Osteocyte (in vitro differentiated cells): Measurements from ENCODE around the gene DNAAF5. TPM values are rescaled to one million over a fixed set of nuclear protein-coding genes. Genes with fewer than 3 reads are reported as not detected.
"Not testable (repeated sequence)": the region's sequence is repeated elsewhere in the genome, so short reads cannot be mapped to it uniquely, and the experiment has no call there.

Experiments used
- DNase-seq: peaks from one replicate; pipeline ENCODE4 v3.0.0; 2021; ENCODE audit warnings: mixed read lengths; ENCODE audit not compliant: unreplicated experiment; ENCODE audit errors: extremely low spot score
- H3K27ac Mint-ChIP-seq: one replicate; pipeline ENCODE4 v1.8.0; 2021; ENCODE audit warnings: mild to moderate bottlenecking, mixed read lengths; ENCODE audit not compliant: unreplicated experiment
- H3K27me3 Mint-ChIP-seq: one replicate; pipeline ENCODE4 v1.8.0; 2021; ENCODE audit warnings: mixed read lengths; ENCODE audit not compliant: unreplicated experiment
- H3K36me3 Mint-ChIP-seq: one replicate; pipeline ENCODE4 v1.8.0; 2021; ENCODE audit warnings: mixed read lengths; ENCODE audit not compliant: unreplicated experiment
- H3K4me1 Mint-ChIP-seq: one replicate; pipeline ENCODE4 v1.8.0; 2021; ENCODE audit warnings: mixed read lengths; ENCODE audit not compliant: unreplicated experiment
- H3K4me3 Mint-ChIP-seq: one replicate; pipeline ENCODE4 v1.8.0; 2021; ENCODE audit warnings: mild to moderate bottlenecking, moderate library complexity, mixed read lengths; ENCODE audit not compliant: unreplicated experiment
- H3K9me3 Mint-ChIP-seq: one replicate; pipeline ENCODE4 v1.8.0; 2021; ENCODE audit warnings: mixed read lengths; ENCODE audit not compliant: unreplicated experiment
- total RNA-seq: library from RNA; stranded (reverse); gene quantifications from 2 replicates; pipeline ENCODE4 v1.2.1, GENCODE V29; 2021
- TF ChIP-seq, protein P1 (sequence below): fragments of 200-600 bp; sonication (generic); IDR thresholded peaks from 2 replicates; pipeline ENCODE4 v1.5.0; 2021; ENCODE audit warnings: antibody characterized with exemption, mild to moderate bottlenecking, moderate library complexity

DNAAF5 gene
- total RNA-seq, 1 donor from 2014 or later: 28.1 TPM

DNA sequence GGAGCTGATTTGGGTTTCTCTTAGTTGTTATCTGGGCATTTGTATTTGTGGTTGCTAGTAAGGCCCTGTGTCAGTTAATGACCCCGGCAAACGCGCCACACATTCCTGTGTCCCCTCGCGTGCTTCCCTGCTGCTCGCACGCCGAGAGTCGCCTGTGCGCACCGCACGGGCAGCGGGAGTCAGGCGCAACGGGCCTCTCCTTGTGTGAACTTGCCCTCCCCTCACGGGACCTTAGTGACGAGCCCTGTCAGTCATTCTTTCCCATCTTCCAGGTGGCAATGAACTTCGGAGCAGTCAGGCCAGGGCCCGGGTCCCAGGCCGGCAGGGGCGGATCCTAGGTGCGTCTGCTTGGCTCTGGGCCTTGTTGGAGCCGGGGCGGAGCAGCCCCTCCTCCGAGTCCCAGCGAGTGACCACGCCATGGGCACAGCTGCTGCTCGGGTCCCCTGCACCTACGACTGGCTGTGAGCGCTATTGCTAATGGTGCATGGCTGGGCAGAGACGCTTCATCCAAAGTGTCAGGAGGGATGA, 13.0 kb downstream of the DNAAF5 start:
- Mint-ChIP-seq H3K27ac (no peak overlapping the region), H3K9me3 (no peaks in the 10 kb centered on the region), H3K4me1 (no peaks in the 10 kb centered on the region), H3K36me3 (peaks cover 9% of the 10 kb centered on the region), H3K27me3 (no peaks in the 10 kb centered on the region), H3K4me3 (no peak overlapping the region)
- DNase-seq: no peak
- TF ChIP-seq, protein P1, sequence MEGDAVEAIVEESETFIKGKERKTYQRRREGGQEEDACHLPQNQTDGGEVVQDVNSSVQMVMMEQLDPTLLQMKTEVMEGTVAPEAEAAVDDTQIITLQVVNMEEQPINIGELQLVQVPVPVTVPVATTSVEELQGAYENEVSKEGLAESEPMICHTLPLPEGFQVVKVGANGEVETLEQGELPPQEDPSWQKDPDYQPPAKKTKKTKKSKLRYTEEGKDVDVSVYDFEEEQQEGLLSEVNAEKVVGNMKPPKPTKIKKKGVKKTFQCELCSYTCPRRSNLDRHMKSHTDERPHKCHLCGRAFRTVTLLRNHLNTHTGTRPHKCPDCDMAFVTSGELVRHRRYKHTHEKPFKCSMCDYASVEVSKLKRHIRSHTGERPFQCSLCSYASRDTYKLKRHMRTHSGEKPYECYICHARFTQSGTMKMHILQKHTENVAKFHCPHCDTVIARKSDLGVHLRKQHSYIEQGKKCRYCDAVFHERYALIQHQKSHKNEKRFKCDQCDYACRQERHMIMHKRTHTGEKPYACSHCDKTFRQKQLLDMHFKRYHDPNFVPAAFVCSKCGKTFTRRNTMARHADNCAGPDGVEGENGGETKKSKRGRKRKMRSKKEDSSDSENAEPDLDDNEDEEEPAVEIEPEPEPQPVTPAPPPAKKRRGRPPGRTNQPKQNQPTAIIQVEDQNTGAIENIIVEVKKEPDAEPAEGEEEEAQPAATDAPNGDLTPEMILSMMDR: no peak

DNA sequence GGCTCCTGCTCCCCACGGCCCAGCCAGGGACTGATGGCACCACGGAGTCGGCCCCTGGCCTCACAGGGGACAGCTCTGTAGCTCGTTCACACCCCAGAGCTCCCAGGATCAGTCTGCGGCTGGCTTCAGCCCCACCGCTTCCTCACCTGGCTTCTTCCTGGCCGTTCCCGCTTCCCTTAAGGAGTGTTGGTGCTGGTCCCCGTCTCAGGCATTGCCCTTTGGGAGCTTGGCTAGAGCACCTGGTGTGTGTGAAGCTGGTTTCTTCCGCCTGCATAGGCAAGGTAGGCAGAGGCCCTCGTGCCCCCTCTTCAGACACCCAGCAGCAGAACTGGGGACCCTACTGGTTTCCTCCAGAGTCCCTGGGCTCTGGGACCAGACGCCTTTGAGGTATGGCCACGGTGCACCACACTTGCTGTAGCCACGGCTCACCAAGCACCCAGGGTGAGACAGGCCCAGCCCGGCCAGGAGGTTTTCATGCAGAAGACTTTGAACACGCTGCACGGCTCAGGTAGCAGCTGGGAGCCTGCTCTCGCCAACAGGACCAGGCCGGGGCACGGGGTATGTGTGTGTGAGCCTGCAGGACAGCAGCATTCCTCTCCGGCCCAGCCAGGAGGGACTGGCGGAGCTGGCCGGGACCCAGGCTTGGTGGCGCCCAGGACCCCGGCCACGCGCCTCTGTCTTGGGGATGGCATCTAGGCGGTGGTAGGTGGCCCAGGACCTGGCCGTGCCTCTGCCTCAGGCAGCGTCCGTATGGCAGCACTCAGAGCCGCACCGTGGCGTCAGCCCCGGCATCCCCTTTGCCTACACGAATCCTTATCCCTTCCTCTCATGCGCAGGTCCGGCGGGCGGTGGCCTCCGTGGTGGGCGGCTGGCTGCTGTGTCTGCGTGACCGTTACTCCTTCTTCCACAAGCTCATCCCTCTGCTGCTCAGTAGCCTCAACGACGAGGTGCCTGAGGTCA, 13.8 kb downstream of the DNAAF5 start:
- DNase-seq: no peak
- peaks cover 9% of the 10 kb centered on the region for H3K36me3 Mint-ChIP-seq
- H3K27ac Mint-ChIP-seq: peak overlapping the region; percentile 65
- no peaks in the 10 kb centered on the region for H3K4me1 Mint-ChIP-seq
- TF ChIP-seq, protein P1: no peak
- H3K4me3 Mint-ChIP-seq: no peak overlapping the region
- no peaks in the 10 kb centered on the region for H3K27me3 Mint-ChIP-seq
- H3K9me3 Mint-ChIP-seq: no peaks in the 10 kb centered on the region

DNA sequence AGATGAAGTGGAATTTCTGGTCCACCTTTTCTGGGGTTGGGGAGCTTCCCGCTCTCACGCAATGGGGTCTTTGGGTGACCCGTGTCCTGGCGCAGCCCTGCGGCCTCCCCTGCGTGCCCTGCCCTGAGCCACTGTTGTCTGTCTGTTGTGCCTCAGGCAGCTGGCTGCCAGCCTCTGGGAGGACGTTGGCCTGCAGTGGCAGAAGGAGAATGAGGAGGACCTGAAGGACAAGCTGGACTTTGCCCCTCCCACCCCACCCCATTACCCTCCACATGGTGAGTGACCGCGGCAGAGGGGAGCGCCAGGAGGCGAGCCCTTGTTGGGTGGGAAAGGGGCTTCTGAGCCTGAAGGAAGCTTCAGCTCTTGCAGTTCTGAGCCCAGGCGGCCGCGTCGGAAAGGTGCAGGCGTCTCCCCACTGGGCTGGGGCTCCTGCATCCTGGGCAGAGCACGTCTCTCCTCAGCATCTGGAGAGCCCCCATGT, 14.7 kb downstream of the DNAAF5 start:
- Mint-ChIP-seq H3K27ac (no peak overlapping the region), H3K4me1 (no peaks in the 10 kb centered on the region), H3K4me3 (no peak overlapping the region), H3K27me3 (no peaks in the 10 kb centered on the region), H3K9me3 (no peaks in the 10 kb centered on the region), H3K36me3 (peaks cover 11% of the 10 kb centered on the region)
- DNase-seq: no peak
- TF ChIP-seq, protein P1: no peak

DNA sequence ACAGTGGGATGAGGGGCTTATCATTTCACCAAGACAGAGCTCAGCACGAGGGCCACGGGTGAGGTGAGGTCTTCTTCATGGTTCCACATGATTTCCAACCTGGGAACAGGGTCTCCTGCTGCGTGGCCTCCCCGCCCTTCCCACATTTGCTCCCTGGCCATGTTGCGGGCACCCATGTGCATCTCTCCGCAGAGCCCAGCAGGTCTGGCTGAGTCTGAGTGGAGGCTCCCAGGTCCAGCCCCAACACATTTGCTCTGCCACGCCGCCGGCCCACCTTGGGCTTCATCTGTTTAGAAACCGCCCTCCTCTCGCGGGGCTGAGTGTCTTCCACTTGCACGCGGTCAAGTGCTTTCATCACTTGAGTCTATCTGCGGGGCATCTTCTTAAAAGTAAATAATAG, 15.4 kb downstream of the DNAAF5 start:
- TF ChIP-seq, protein P1: no peak

DNA sequence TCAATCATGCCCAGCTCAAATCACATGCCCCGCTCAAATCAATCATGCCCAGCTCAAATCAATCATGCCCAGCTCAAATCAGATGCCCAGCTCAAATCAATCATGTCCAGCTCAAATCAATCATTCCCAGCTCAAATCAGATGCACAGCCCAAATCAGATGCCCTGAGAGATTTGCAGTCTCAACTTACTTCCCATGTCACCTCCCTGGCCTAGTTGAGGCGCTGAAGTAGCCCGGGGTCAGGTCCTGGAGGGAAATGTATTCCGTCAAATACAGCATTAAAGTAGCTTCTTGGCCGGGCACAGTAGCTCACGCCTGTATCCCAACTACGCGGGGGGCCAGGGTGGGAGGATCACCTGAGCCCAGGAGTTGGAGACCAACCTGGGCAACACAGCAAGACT, 16.3 kb downstream of the DNAAF5 start:
- TF ChIP-seq, protein P1: no peak
- Mint-ChIP-seq H3K27ac (no peak overlapping the region), H3K36me3 (peaks cover 11% of the 10 kb centered on the region), H3K4me1 (no peaks in the 10 kb centered on the region), H3K9me3 (no peaks in the 10 kb centered on the region), H3K4me3 (no peak overlapping the region), H3K27me3 (no peaks in the 10 kb centered on the region)
- DNase-seq: no peak

More for the DNA sequence above, 15.4 kb downstream of the DNAAF5 start:
- H3K9me3 Mint-ChIP-seq: no peaks in the 10 kb centered on the region
- no peaks in the 10 kb centered on the region for H3K4me1 Mint-ChIP-seq
- no peaks in the 10 kb centered on the region for H3K27me3 Mint-ChIP-seq
- no peak overlapping the region for H3K4me3 Mint-ChIP-seq
- no peak for DNase-seq
- H3K36me3 Mint-ChIP-seq: peaks cover 11% of the 10 kb centered on the region
- no peak overlapping the region for H3K27ac Mint-ChIP-seq

DNA sequence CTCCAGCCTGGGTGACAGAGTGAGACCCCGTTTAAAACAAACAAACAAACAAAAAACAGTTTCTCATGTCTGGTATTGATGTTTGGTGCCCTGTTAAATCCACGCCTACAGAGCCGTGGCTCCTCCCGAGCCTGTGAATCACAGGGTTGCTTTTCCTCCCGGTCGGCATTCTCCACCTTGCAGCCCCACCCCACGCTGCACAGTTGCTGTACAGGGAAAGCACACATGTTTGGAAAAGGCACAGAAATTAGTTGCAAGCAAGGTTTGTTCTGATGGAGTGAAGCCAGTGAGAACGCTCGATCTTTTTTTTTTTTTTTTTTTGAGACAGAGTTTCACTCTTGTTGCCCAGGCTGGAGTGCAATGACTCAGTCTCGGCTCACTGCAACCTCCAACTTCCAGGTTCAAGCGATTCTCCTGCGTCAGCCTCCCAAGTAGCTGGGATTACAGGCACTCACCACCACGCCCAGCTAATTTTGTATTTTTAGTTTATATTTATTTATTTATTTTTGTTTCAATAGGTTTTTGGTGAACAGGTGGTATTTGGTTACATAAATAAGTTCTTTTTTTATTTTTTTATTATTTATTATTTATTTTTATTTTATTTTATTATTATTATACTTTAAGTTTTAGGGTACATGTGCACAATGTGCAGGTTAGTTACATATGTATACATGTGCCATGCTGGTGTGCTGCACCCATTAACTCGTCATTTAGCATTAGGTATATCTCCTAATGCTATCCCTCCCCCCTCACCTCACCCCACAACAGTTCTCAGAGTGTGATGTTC, 17.0 kb downstream of the DNAAF5 start:
- H3K9me3 Mint-ChIP-seq, H3K4me1 Mint-ChIP-seq, H3K27ac Mint-ChIP-seq, H3K27me3 Mint-ChIP-seq, H3K4me3 Mint-ChIP-seq, DNase-seq: not testable (repeated sequence)
- peaks cover 11% of the 10 kb centered on the region for H3K36me3 Mint-ChIP-seq

DNA sequence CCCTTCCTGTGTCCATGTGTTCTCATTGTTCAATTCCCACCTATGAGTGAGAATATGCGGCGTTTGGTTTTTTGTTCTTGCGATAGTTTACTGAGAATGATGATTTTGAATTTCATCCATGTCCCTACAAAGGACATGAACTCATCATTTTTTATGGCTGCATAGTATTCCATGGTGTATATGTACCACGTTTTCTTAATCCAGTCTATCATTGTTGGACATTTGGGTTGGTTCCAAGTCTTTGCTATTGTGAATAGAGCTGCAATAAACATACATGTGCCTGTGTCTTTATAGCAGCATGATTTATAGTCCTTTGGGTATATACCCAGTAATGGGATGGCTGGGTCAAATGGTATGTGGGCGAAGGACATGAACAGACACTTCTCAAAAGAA, 17.6 kb downstream of the DNAAF5 start:
- H3K4me3 Mint-ChIP-seq, DNase-seq, H3K9me3 Mint-ChIP-seq, H3K27ac Mint-ChIP-seq, H3K27me3 Mint-ChIP-seq, H3K4me1 Mint-ChIP-seq: not testable (repeated sequence)
- H3K36me3 Mint-ChIP-seq: peaks cover 11% of the 10 kb centered on the region
